GM12878 (cell line): ENCODE data around the gene SPINK5. TPM values are rescaled to one million over a fixed set of nuclear protein-coding genes. Genes with fewer than 3 reads are reported as not detected.

ENCODE experiments used
- ATAC-seq: fragments of 200-7000 bp; cut with Tn5 transposase; 3 replicates; pipeline ENCODE4 v1.9.1; 2020; ENCODE audit warnings: mild to moderate bottlenecking, moderate library complexity
- BruUV-seq: library from RNA; stranded (reverse); fragments of 400-500 nt; replicated peaks from 2 replicates; lab custom pipeline; 2021; lab: Mats Ljungman, UMichigan
- CTCF ChIA-PET: fragments of 300-600 bp; sonication (Branson Sonifier 250); formaldehyde crosslinking; extraction: SDS; loops from one replicate; lab custom pipeline; 2021; ENCODE audit warnings: inconsistent platforms; lab: Yijun Ruan, JAX
- POLR2A ChIA-PET: fragments of 350-600 bp; formaldehyde crosslinking; extraction: SDS; loops from one replicate; lab custom pipeline; 2021; ENCODE audit warnings: inconsistent platforms; lab: Charles Lee
- RAD21 ChIA-PET: fragments of 300-600 bp; sonication (Branson Sonifier 250); formaldehyde crosslinking; loops from one replicate; lab custom pipeline; 2023; ENCODE audit warnings: antibody characterized with exemption; ENCODE audit not compliant: unreplicated experiment; lab: Charles Lee
- SMC1A ChIA-PET: fragments of 300-600 bp; sonication (Branson Sonifier 250); formaldehyde crosslinking; loops from one replicate; lab custom pipeline; 2023; ENCODE audit not compliant: unreplicated experiment, uncharacterized antibody; lab: Charles Lee
- DNase-seq: peaks from one replicate; pipeline ENCODE4 v3.0.0-alpha.2; 2011; ENCODE audit warnings: low read depth, low spot score
- FAIRE-seq: peaks from 3 replicates; lab custom pipeline; 2011; peaks lifted over from hg19 to GRCh38; lab: Jason Lieb, UNC
- H2AFZ ChIP-seq: 2 replicates; pipeline ENCODE4 v1.6.0; 2011; ENCODE audit warnings: low read depth, low read length, control low read depth; ENCODE audit not compliant: control insufficient read depth
- H3K27ac ChIP-seq: 2 replicates; pipeline ENCODE4 v1.5.1; 2011; ENCODE audit warnings: control low read depth; ENCODE audit not compliant: control insufficient read depth, insufficient read depth
- H3K27me3 ChIP-seq, 2 experiments: replicated peaks in 1 of 2; 2 replicates each; pipeline versions ENCODE4 v1.6.0 to v1.6.1; 2011; ENCODE audit warnings: low read length in 1 of 2; ENCODE audit not compliant: control insufficient read depth in 2 of 2, insufficient read depth in 2 of 2
- H3K36me3 ChIP-seq, 2 experiments: 2 replicates each; pipeline ENCODE4 v1.5.1; 2011; ENCODE audit warnings: low read length in 1 of 2; ENCODE audit not compliant: control insufficient read depth in 2 of 2, insufficient read depth in 2 of 2
- H3K4me1 ChIP-seq: 2 replicates; pipeline ENCODE4 v1.6.1; 2011; ENCODE audit warnings: mild to moderate bottlenecking, low read length, moderate library complexity, mixed read lengths; ENCODE audit not compliant: control insufficient read depth, insufficient read depth
- H3K4me2 ChIP-seq: 2 replicates; pipeline ENCODE4 v1.6.0; 2011; ENCODE audit warnings: control low read depth; ENCODE audit not compliant: control insufficient read depth, insufficient read depth
- H3K4me3 ChIP-seq: fragments of 200-600 bp; sonication (generic); 2 replicates; pipeline ENCODE4 v1.5.1; 2016
- H3K79me2 ChIP-seq: 2 replicates; pipeline ENCODE4 v1.6.0; 2011; ENCODE audit warnings: low read length; ENCODE audit not compliant: control insufficient read depth, insufficient read depth
- H3K9ac ChIP-seq: 2 replicates; pipeline ENCODE4 v1.8.0; 2011; ENCODE audit warnings: low read length, control low read depth, mixed read lengths; ENCODE audit not compliant: control insufficient read depth, insufficient read depth
- H3K9me3 ChIP-seq: replicated peaks from 3 replicates; pipeline ENCODE4 v1.5.1; 2011; ENCODE audit warnings: mild to moderate bottlenecking, low read length; ENCODE audit not compliant: control insufficient read depth, insufficient read depth
- H4K20me1 ChIP-seq: 2 replicates; pipeline ENCODE4 v1.6.0; 2011; ENCODE audit not compliant: control insufficient read depth, insufficient read depth
- CEBPZ ChIP-seq: fragments of 150-350 bp; IDR thresholded peaks from 2 replicates; pipeline ENCODE4 v1.6.1; 2016; ENCODE audit warnings: low read depth, low read length
- FOS ChIP-seq: IDR thresholded peaks from 3 replicates; pipeline ENCODE4 v1.6.1; 2011; ENCODE audit warnings: borderline replicate concordance; ENCODE audit not compliant: insufficient read length; ENCODE audit errors: extremely low read depth
- GABPA ChIP-seq: IDR thresholded peaks from 2 replicates; pipeline ENCODE4 v1.6.1; 2014; ENCODE audit warnings: antibody characterized with exemption, low read depth, mild to moderate bottlenecking, inconsistent platforms
- KLF5 ChIP-seq: fragments of 450-650 bp; IDR thresholded peaks from 2 replicates; pipeline ENCODE4 v1.6.1; 2014; ENCODE audit warnings: mild to moderate bottlenecking; ENCODE audit not compliant: partially characterized antibody
- MAX ChIP-seq: IDR thresholded peaks from 2 replicates; pipeline ENCODE4 v1.6.1; 2012; ENCODE audit warnings: low read depth, low read length, improper control_type of control experiment
- MEF2A ChIP-seq: IDR thresholded peaks from 2 replicates; pipeline ENCODE4 v1.6.1; 2011; ENCODE audit warnings: low read depth, mild to moderate bottlenecking, low read length, moderate library complexity; ENCODE audit not compliant: insufficient read depth
- MEF2B ChIP-seq: fragments of 450-650 bp; IDR thresholded peaks from 2 replicates; pipeline ENCODE4 v1.6.1; 2018; ENCODE audit warnings: mild to moderate bottlenecking, moderate library complexity; ENCODE audit not compliant: partially characterized antibody, poor library complexity, severe bottlenecking
- POLR2A ChIP-seq: IDR thresholded peaks from 2 replicates; pipeline ENCODE4 v1.6.1; 2011; ENCODE audit warnings: low read depth, mild to moderate bottlenecking, low read length
- POU2F2 ChIP-seq: IDR thresholded peaks from 3 replicates; pipeline ENCODE4 v1.6.1; 2011; ENCODE audit warnings: low read depth, mild to moderate bottlenecking, low read length, borderline replicate concordance
- TCF3 ChIP-seq: IDR thresholded peaks from 2 replicates; pipeline ENCODE4 v1.6.1; 2012; ENCODE audit warnings: low read depth, mild to moderate bottlenecking, low read length, borderline replicate concordance; ENCODE audit not compliant: insufficient read depth
- WGBS: methylation state at CpG from one replicate; pipeline ENCODE4 v1.1.6; 2016; ENCODE audit warnings: low lambda C conversion rate; ENCODE audit not compliant: insufficient replicate concordance, insufficient coverage; ENCODE audit errors: missing lambda C conversion rate; 5-methylcytosine and 5-hydroxymethylcytosine counted together
- in situ Hi-C: fragments of 300-500 bp; cut with MboI; formaldehyde crosslinking; loops from 9 replicates; pipeline ENCODE4 v1.14.3; 2018; ENCODE audit warnings: mixed read lengths
- intact Hi-C: fragments of 100-400 bp; cut with micrococcal nuclease; formaldehyde crosslinking; loops from one replicate; pipeline ENCODE4 v1.14.2; 2022; ENCODE audit not compliant: unreplicated experiment
- polyA plus RNA-seq, 11 experiments: library from polyadenylated mRNA; depleted of rRNA in 4 of 11; unstranded in 6 of 11; stranded (reverse) in 5 of 11; fragments of >200 nt; fragmentation: Nextera tagmentation in 4 of 11; fragmentation: Illumina TruSeq in 1 of 11; extraction: Ambion mirVana in 4 of 11; extraction: Trizol in 1 of 11; gene quantifications; 1 replicate in 1 of 11; 2 replicates in 10 of 11; pipeline versions ENCODE4 v1.2.1 to v1.2.3, GENCODE V29; 2011 to 2016; ENCODE audit warnings: inconsistent platforms in 2 of 11, missing spikeins in 2 of 11, low read depth in 1 of 11
- total RNA-seq, 4 experiments: library from RNA; depleted of rRNA in 3 of 4; stranded (reverse); fragments of >200 nt in 3 of 4; fragmentation: Illumina TruSeq in 1 of 4; extraction: Trizol in 1 of 4; gene quantifications; 2 replicates each; pipeline versions ENCODE4 v1.2.1 to v1.2.3, GENCODE V29; 2013 to 2021

Gene SPINK5
- total and polyA plus RNA-seq, 10 of the 15 experiments (the other 5 are each of a cell fraction or from before 2014, with no cell fraction given) = 0.04 to 0.09 TPM; not detected in 8

GRCh38 chr5:148107608-148108007, 43.8 kb downstream of the SPINK5 start:
- Histone ChIP-seq H4K20me1 (no peaks in the 10 kb centered on the region), H3K36me3 (no peaks in the 10 kb centered on the region), H2AFZ (no peak overlapping the region), H3K4me3 (no peak overlapping the region), H3K9me3 (no peaks in the 10 kb centered on the region), H3K27ac (no peak overlapping the region), H3K4me2 (no peak overlapping the region), H3K27me3 (no peaks in the 10 kb centered on the region), H3K79me2 (no peaks in the 10 kb centered on the region), H3K9ac (no peak overlapping the region), H3K4me1 (no peaks in the 10 kb centered on the region)
- SMC1A ChIA-PET = interaction anchor here (1.1 kb wide), 1 partner anchor 13 kb away, joined by 3 read pairs; no protein-coding TSS in a partner anchor
- DNase-seq (no peak), FAIRE-seq (no peak), ATAC-seq (no peak)
- WGBS = 6% methylated on average over 3 of the region's 3 CpGs
- CTCF ChIA-PET = no interaction called here
- BruUV-seq = no TSS peak
- intact Hi-C loops = no loop called here
- RAD21 ChIA-PET = no interaction called here
- in situ Hi-C loops = no loop called here
- POLR2A ChIA-PET = no interaction called here
- no peak for TF ChIP-seq GABPA
- TF ChIP-seq POU2F2 = no peak
- no peak for TF ChIP-seq TCF3
- no peak for TF ChIP-seq KLF5
- TF ChIP-seq FOS = no peak
- no peak for TF ChIP-seq POLR2A
- no peak for TF ChIP-seq MEF2A
- TF ChIP-seq MAX = no peak
- TF ChIP-seq CEBPZ = no peak
- no peak for TF ChIP-seq MEF2B
